ENCODE results near the gene KATNB1.
A peak's percentile ranks its signal among the peaks of the same experiment; 100 is the strongest.

KATNB1 gene

GRCh38 chr16:57764006-57764340 lies 28.4 kb downstream of the KATNB1 start:
- DNase-seq (ENCODE audit: extremely low read depth, low read depth) = no peak
- no peak for TF ChIP-seq CTCF (IDR thresholded peaks at IDR 0.05; ENCODE audit: low read depth, low read length)

GRCh38 chr16:57764341-57765159 lies 29.0 kb downstream of the KATNB1 start:
- no peak for TF ChIP-seq CTCF (IDR thresholded peaks at IDR 0.05; ENCODE audit: low read depth, low read length)
- DNase-seq (ENCODE audit: extremely low read depth, low read depth) = peak; percentile 22

- TF ChIP-seq CTCF (IDR thresholded peaks at IDR 0.05; ENCODE audit: low read depth, low read length) = no peak
- DNase-seq (ENCODE audit: extremely low read depth, low read depth) = no peak
Observed at GRCh38 chr16:57765160-57765728, 29.7 kb downstream of the KATNB1 start.

GRCh38 chr16:57766714-57767348 lies 31.3 kb downstream of the KATNB1 start:
- no peak for TF ChIP-seq CTCF (IDR thresholded peaks at IDR 0.05; ENCODE audit: low read depth, low read length)

GRCh38 chr16:57769541-57770145 lies 34.1 kb downstream of the KATNB1 start:
- DNase-seq (ENCODE audit: extremely low read depth, low read depth) = no peak
- no peak for TF ChIP-seq CTCF (IDR thresholded peaks at IDR 0.05; ENCODE audit: low read depth, low read length)

More at GRCh38 chr16:57766714-57767348, 31.3 kb downstream of the KATNB1 start:
- DNase-seq (ENCODE audit: extremely low read depth, low read depth) = no peak

- no peak for TF ChIP-seq CTCF (IDR thresholded peaks at IDR 0.05; ENCODE audit: low read depth, low read length)
- DNase-seq (ENCODE audit: extremely low read depth, low read depth) = no peak
Observed at GRCh38 chr16:57770361-57770760, 34.8 kb downstream of the KATNB1 start.

All from AG09319 (cell line).